Right lobe of liver (tissue), 6 donors: ENCODE data around the gene PRKCI. TPM values are rescaled to one million over a fixed set of nuclear protein-coding genes. Genes with fewer than 3 reads are reported as not detected.
A peak's percentile ranks its signal among the peaks of the same experiment; 100 is the strongest.

Experiments
- ATAC-seq, 4 donors: fragments of 200-7000 bp; cut with Tn5 transposase; one replicate each; pipeline ENCODE4 v1.9.1; 2020; ENCODE audit warnings: mild to moderate bottlenecking in 4 of 4, moderate library complexity in 4 of 4
- DNase-seq, 3 donors: peaks; one replicate each; pipeline ENCODE4 v3.0.0-alpha.2; 2020
- H3K27ac ChIP-seq, 3 donors: fragments of 200-600 bp; one replicate each; pipeline ENCODE4 v1.8.0; 2022
- H3K27me3 ChIP-seq, 2 donors: fragments of 200-600 bp; one replicate each; pipeline ENCODE4 v1.8.0; 2022
- H3K36me3 ChIP-seq, 4 donors: fragments of 200-600 bp; sonication (generic) in 1 of 4; one replicate each; pipeline versions ENCODE4 v1.5.1 to v1.8.0; 2017 to 2022; ENCODE audit warnings: control low read depth in 1 of 4
- H3K4me1 ChIP-seq, 4 donors: fragments of 200-600 bp; sonication (generic) in 1 of 4; one replicate each; pipeline versions ENCODE4 v1.5.1 to v1.8.0; 2017 to 2022; ENCODE audit warnings: control low read depth in 1 of 4
- H3K4me3 ChIP-seq, 3 donors: fragments of 200-600 bp; one replicate each; pipeline ENCODE4 v1.8.0; 2022
- H3K9me3 ChIP-seq, 4 donors: fragments of 200-600 bp; sonication (generic) in 1 of 4; one replicate each; pipeline versions ENCODE4 v1.5.1 to v1.8.0; 2017 to 2022; ENCODE audit warnings: control low read depth in 1 of 4
- POLR2A ChIP-seq: fragments of 450-650 bp; IDR thresholded peaks from one replicate; pipeline ENCODE4 v1.6.1; 2017; ENCODE audit warnings: antibody characterized with exemption, mild to moderate bottlenecking
- WGBS: methylation state at CpG from one replicate; pipeline ENCODE4 v1.1.6; 2018; ENCODE audit warnings: low coverage, low lambda C conversion rate; ENCODE audit not compliant: insufficient coverage; ENCODE audit errors: missing lambda C conversion rate; 5-methylcytosine and 5-hydroxymethylcytosine counted together
- intact Hi-C, 2 donors: fragments of 100-400 bp; cut with DNase I; formaldehyde crosslinking; loops; one replicate each; pipeline versions ENCODE4 v1.11.2 to v1.14.1; 2022
- total RNA-seq, 6 experiments: library from RNA; depleted of rRNA in 2 of 6; stranded (reverse); fragments of >200 nt in 2 of 6; fragmentation: NEBNext Ultra II Directional in 3 of 6; extraction: Animal tissue kit (Norgen Biotek cat#: 25700) in 3 of 6; gene quantifications; one replicate each; pipeline versions ENCODE4 v1.1.0 to v1.2.4, GENCODE V29; 2016 to 2023
- TF ChIP-seq, protein P1 (sequence below), 4 donors: fragments of 200-600 bp in 3 of 4; fragments of 450-650 bp in 1 of 4; IDR thresholded peaks; one replicate each; pipeline versions ENCODE4 v1.5.1 to v1.8.0; 2016 to 2022; ENCODE audit warnings: antibody characterized with exemption in 4 of 4, mild to moderate bottlenecking in 2 of 4
- donor health status: DM: no; HTN: yes; CAD: no.
- donor health status: DM: no; HTN: no; CAD: no.
- donor health status: DM: no; HTN: no; CAD: no.
- donor health status: DM: no; HTN: yes; CAD: no.
- donor health status: DM: no; HTN: yes; CAD: no.

The PRKCI gene
- total RNA-seq, 6 experiments from 2014 or later: 8.2 to 15.7 (median 8.9) TPM

DNA sequence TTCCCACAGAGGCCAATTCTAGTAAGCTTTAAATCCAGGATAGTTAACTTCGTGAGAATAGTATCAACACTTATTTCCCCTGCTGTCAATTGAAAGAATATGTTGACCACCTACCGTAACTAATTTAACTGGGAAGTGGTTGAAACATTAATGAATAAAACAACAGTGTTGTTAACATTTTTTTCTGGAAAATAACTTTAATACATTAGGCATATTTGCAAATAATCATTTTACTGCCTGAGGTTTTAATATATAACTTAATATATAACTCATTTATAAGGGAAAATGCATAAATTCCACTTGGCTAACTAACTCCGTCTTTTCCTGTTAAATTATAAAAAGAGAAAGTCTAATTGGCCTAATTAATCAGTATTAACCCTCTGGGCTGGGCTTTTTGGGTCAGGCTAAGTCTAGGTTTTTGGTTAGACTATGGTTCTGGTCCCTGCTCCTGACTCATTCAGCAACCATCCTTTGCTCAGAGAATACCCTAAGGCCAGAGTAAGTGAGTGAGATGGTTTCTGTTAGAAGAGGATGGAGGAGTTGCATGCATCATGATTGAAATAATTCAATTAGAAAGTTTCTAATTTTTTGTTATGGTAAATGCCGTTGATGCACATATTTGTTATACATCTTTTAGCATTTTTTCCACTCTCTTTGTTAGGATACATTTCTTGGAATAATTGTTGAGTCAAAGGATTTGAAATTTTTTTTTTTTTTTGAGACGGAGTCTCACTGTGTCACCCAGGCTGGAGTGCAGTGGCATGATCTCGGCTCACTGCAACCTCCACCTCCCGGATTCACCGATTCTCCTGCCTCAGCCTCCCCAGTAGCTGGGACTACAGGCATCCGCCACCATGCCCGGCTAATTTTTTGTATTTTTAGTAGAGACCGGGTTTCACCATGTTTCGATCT, 124.5 kb downstream of the PRKCI start:
- Histone ChIP-seq H3K27me3 (no peaks in the 10 kb centered on the region), H3K4me1 (peaks cover 0 to 32% (median 10%) of the 10 kb centered on the region in 4 donors), H3K9me3 (no peaks in the 10 kb centered on the region), H3K36me3 (no peaks in the 10 kb centered on the region), H3K27ac (no peak overlapping the region), H3K4me3 (no peak overlapping the region)
- ATAC-seq: no peak
- 96% methylated on average over 10 of the region's 12 CpGs for WGBS
- no peak for DNase-seq
- TF ChIP-seq, protein P1, sequence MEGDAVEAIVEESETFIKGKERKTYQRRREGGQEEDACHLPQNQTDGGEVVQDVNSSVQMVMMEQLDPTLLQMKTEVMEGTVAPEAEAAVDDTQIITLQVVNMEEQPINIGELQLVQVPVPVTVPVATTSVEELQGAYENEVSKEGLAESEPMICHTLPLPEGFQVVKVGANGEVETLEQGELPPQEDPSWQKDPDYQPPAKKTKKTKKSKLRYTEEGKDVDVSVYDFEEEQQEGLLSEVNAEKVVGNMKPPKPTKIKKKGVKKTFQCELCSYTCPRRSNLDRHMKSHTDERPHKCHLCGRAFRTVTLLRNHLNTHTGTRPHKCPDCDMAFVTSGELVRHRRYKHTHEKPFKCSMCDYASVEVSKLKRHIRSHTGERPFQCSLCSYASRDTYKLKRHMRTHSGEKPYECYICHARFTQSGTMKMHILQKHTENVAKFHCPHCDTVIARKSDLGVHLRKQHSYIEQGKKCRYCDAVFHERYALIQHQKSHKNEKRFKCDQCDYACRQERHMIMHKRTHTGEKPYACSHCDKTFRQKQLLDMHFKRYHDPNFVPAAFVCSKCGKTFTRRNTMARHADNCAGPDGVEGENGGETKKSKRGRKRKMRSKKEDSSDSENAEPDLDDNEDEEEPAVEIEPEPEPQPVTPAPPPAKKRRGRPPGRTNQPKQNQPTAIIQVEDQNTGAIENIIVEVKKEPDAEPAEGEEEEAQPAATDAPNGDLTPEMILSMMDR (IDR thresholded peaks at IDR 0.05): no peak
- TF ChIP-seq POLR2A: no peak
- intact Hi-C loops: no loop called here

- H3K4me1 ChIP-seq: peaks cover 0 to 37% (median 12%) of the 10 kb centered on the region in 4 donors
- ATAC-seq (peak; percentile 48 to 75 (median 64)), DNase-seq (peak in 1 of 3 donors; percentile 69)
- no peak for TF ChIP-seq POLR2A
- TF ChIP-seq, protein P1 (IDR thresholded peaks at IDR 0.05): no peak
- 73% methylated on average over 8 of the region's 8 CpGs for WGBS
- no peak overlapping the region for H3K4me3 ChIP-seq
- intact Hi-C loops: no loop called here
- no peaks in the 10 kb centered on the region for H3K9me3 ChIP-seq
- H3K27me3 ChIP-seq: no peaks in the 10 kb centered on the region
- no peaks in the 10 kb centered on the region for H3K36me3 ChIP-seq
- H3K27ac ChIP-seq: no peak overlapping the region
Observed at GRCh38 chr3:170350515-170351413, 128.5 kb downstream of the PRKCI start.

DNA sequence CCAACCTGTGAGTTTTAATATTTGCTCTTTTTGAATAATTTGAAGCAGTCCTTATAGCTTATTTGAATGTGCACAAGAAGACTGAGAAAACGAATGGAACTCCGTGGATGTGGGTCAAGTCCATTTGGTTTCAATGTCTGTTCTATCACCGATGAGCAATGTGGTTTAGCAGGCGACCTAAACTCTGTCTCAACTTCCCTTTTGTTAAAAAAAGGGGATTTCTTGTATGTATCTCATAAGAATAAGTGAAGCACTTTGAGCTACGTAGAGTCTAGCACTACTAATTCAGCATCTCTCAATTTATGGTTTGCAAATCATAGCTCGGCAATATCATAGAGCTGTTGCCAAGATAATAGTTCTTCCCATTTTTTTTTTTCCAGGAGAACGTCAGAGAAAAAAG, 130.7 kb downstream of the PRKCI start:
- Histone ChIP-seq H3K27me3 (no peaks in the 10 kb centered on the region), H3K9me3 (no peaks in the 10 kb centered on the region), H3K4me1 (peaks cover 0 to 37% (median 12%) of the 10 kb centered on the region in 4 donors), H3K4me3 (no peak overlapping the region), H3K27ac (no peak overlapping the region), H3K36me3 (no peaks in the 10 kb centered on the region)
- no peak for TF ChIP-seq POLR2A
- TF ChIP-seq, protein P1 (IDR thresholded peaks at IDR 0.05): no peak
- intact Hi-C loops: no loop called here
- ATAC-seq: no peak
- WGBS: 57% methylated on average over 7 of the region's 7 CpGs
- DNase-seq: no peak

- no peak for TF ChIP-seq POLR2A
- TF ChIP-seq, protein P1 (IDR thresholded peaks at IDR 0.05): no peak
- no peaks in the 10 kb centered on the region for H3K27me3 ChIP-seq
- H3K27ac ChIP-seq: no peak overlapping the region
- DNase-seq: no peak
- no peak for ATAC-seq
- H3K4me3 ChIP-seq: no peak overlapping the region
- H3K9me3 ChIP-seq: no peaks in the 10 kb centered on the region
- H3K36me3 ChIP-seq: no peaks in the 10 kb centered on the region
- intact Hi-C loops: no loop called here
- peaks cover 0 to 35% (median 11%) of the 10 kb centered on the region in 4 donors for H3K4me1 ChIP-seq
Observed at GRCh38 chr3:170353485-170353884, 131.3 kb downstream of the PRKCI start.
